Esophagus muscularis mucosa (tissue), 3 donors: ENCODE data around the gene PTPRU.

ENCODE experiments used
- CTCF ChIP-seq, 3 experiments: fragments of 200-600 bp in 2 of 3; fragments of 450-650 bp in 1 of 3; sonication (generic) in 2 of 3; IDR thresholded peaks; one replicate each; pipeline ENCODE4 v1.5.1; 2017 to 2019; ENCODE audit warnings: antibody characterized with exemption in 3 of 3, mild to moderate bottlenecking in 2 of 3, moderate library complexity in 1 of 3
- POLR2A ChIP-seq: fragments of 450-650 bp; IDR thresholded peaks from one replicate; pipeline ENCODE4 v1.6.1; 2017; ENCODE audit warnings: antibody characterized with exemption, moderate library complexity, mild to moderate bottlenecking, low read depth
- POLR2AphosphoS5 ChIP-seq, 2 donors: sonication (generic); formaldehyde crosslinking; IDR thresholded peaks; one replicate each; pipeline ENCODE4 v1.6.1; 2017; ENCODE audit warnings: antibody characterized with exemption in 2 of 2

GRCh38 chr1:29223521-29223920 lies 12.8 kb upstream of the PTPRU start:
- TF ChIP-seq CTCF (IDR thresholded peaks at IDR 0.05) (no peak), POLR2A (no peak), POLR2AphosphoS5 (IDR thresholded peaks at IDR 0.05) (no peak)
